SU-DHL-6 (cell line): ENCODE data around the gene LPAR1.

Experiments used
- H2AFZ ChIP-seq: fragments of 200-600 bp; sonication (generic); 2 replicates; pipeline ENCODE4 v1.6.1; 2014; ENCODE audit warnings: low read depth, mild to moderate bottlenecking, moderate library complexity, mixed read lengths, antibody characterized with exemption, low read length; ENCODE audit not compliant: severe bottlenecking
- H3F3A ChIP-seq: fragments of 200-600 bp; shearing (Covaris generic); 2 replicates; pipeline ENCODE4 v1.6.0; 2016; ENCODE audit warnings: antibody characterized with exemption, mild to moderate bottlenecking; ENCODE audit not compliant: insufficient read depth
- H3K27ac ChIP-seq: fragments of 200-600 bp; sonication (generic); 2 replicates; pipeline ENCODE4 v1.5.1; 2016; ENCODE audit warnings: low read depth, mild to moderate bottlenecking, low read length, moderate library complexity, mixed read lengths
- H3K27me3 ChIP-seq: fragments of 200-600 bp; sonication (generic), shearing (Covaris generic); 2 replicates; pipeline ENCODE4 v1.6.0; 2014; ENCODE audit warnings: mild to moderate bottlenecking, low read length
- H3K36me3 ChIP-seq: fragments of 200-600 bp; sonication (generic); 2 replicates; pipeline ENCODE4 v1.6.1; 2014; ENCODE audit warnings: mild to moderate bottlenecking, low read length, mixed read lengths
- H3K4me2 ChIP-seq: fragments of 300-600, 200-600 bp; shearing (Covaris generic), sonication (generic); 2 replicates; pipeline ENCODE4 v1.6.0; 2014; ENCODE audit warnings: low read length, low read depth, mild to moderate bottlenecking; ENCODE audit not compliant: poor library complexity, severe bottlenecking
- H3K4me3 ChIP-seq: fragments of 200-600 bp; sonication (generic); 2 replicates; pipeline ENCODE4 v1.5.1; 2014; ENCODE audit warnings: antibody characterized with exemption, low read length, mild to moderate bottlenecking, mixed read lengths; ENCODE audit not compliant: insufficient read depth, poor library complexity, severe bottlenecking
- H3K79me2 ChIP-seq: fragments of 200-600 bp; sonication (generic); 2 replicates; pipeline ENCODE4 v1.6.1; 2014; ENCODE audit warnings: mild to moderate bottlenecking, low read length, moderate library complexity; ENCODE audit not compliant: insufficient read depth
- H3K9ac ChIP-seq: fragments of 200-600 bp; sonication (generic); 2 replicates; pipeline ENCODE4 v1.7.0; 2014; ENCODE audit warnings: mild to moderate bottlenecking, low read length
- H3K9me2 ChIP-seq: fragments of 200-600 bp; sonication (generic); replicated peaks from 2 replicates; pipeline ENCODE4 v1.6.1; 2014; ENCODE audit warnings: low read length; ENCODE audit not compliant: insufficient read depth
- H3K9me3 ChIP-seq: fragments of 200-600 bp; sonication (generic); 2 replicates; pipeline ENCODE4 v1.6.1; 2014; ENCODE audit warnings: low read length, mixed read lengths; ENCODE audit not compliant: insufficient read depth
- H4K20me1 ChIP-seq: fragments of 200-600 bp; sonication (generic); 2 replicates; pipeline ENCODE4 v1.6.1; 2014; ENCODE audit warnings: low read depth, mild to moderate bottlenecking, antibody characterized with exemption, low read length, moderate library complexity, mixed read lengths
- EZH2phosphoT487 ChIP-seq: fragments of 200-600 bp; sonication (generic), shearing (Covaris generic); conservative IDR thresholded peaks from 2 replicates; pipeline ENCODE4 v1.6.1; 2018; ENCODE audit warnings: mild to moderate bottlenecking, antibody characterized with exemption, low read length, moderate library complexity, mixed read lengths
- TF ChIP-seq, protein P1 (sequence below): fragments of 200-600 bp; sonication (generic); IDR thresholded peaks from one replicate; pipeline ENCODE4 v1.5.1; 2017; ENCODE audit warnings: antibody characterized with exemption, mild to moderate bottlenecking, low read length, moderate library complexity; ENCODE audit not compliant: insufficient read depth, poor library complexity, severe bottlenecking

The LPAR1 gene

DNA sequence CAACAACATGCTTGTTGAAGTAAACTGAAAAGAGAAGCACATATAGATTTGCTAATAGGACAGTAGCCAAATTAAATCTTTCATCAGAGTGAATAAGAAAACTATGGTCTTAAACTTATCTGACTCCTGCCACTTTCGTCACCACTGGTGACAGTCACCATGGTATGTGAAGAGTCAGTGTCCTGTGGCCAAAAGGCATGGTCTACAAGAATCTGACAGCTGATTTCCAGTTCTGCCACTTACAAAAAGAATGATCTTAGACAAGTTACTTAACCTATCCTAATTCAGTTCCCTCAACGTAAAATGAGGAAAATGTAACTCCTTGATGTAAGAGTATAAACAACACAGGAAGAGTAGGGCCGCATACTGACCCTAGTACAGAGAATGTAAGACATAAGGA, 102.0 kb downstream of the LPAR1 start:
- no peaks in the 10 kb centered on the region for H3K9me2 ChIP-seq
- H3K4me3 ChIP-seq: no peak overlapping the region
- no peak overlapping the region for H3K27ac ChIP-seq
- no peaks in the 10 kb centered on the region for H3F3A ChIP-seq
- H3K27me3 ChIP-seq: no peaks in the 10 kb centered on the region
- H3K9ac ChIP-seq: no peak overlapping the region
- H3K36me3 ChIP-seq: no peaks in the 10 kb centered on the region
- no peak for TF ChIP-seq EZH2phosphoT487
- TF ChIP-seq, protein P1, sequence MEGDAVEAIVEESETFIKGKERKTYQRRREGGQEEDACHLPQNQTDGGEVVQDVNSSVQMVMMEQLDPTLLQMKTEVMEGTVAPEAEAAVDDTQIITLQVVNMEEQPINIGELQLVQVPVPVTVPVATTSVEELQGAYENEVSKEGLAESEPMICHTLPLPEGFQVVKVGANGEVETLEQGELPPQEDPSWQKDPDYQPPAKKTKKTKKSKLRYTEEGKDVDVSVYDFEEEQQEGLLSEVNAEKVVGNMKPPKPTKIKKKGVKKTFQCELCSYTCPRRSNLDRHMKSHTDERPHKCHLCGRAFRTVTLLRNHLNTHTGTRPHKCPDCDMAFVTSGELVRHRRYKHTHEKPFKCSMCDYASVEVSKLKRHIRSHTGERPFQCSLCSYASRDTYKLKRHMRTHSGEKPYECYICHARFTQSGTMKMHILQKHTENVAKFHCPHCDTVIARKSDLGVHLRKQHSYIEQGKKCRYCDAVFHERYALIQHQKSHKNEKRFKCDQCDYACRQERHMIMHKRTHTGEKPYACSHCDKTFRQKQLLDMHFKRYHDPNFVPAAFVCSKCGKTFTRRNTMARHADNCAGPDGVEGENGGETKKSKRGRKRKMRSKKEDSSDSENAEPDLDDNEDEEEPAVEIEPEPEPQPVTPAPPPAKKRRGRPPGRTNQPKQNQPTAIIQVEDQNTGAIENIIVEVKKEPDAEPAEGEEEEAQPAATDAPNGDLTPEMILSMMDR: no peak
- no peak overlapping the region for H2AFZ ChIP-seq
- H3K79me2 ChIP-seq: no peaks in the 10 kb centered on the region
- no peak overlapping the region for H3K4me2 ChIP-seq
- peaks cover 4% of the 10 kb centered on the region; the same call in 1 of the 2 replicates for H3K9me3 ChIP-seq
- H4K20me1 ChIP-seq: no peaks in the 10 kb centered on the region

DNA sequence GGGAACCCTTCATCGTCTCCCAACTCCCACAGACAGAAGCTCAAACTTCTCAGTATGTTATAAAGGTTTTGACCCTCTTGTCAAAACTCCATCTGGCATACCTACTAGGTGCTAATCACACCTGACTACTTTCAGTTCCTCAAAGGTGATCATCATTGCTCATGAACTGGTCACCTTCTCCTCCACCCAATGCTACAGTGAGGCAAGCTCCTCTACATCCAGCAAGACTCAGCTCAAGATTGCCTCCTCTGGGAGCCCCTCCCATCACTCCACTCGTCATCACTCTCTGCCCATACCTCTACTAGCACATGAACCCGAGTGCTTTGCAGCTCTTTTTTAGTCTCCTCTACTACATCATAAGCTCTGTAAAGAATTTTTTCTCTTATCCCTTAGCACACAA, 102.4 kb downstream of the LPAR1 start:
- Histone ChIP-seq H3K9me3 (peaks cover 4% of the 10 kb centered on the region; the same call in 1 of the 2 replicates), H3K9ac (no peak overlapping the region), H3K4me3 (no peak overlapping the region), H3K36me3 (no peaks in the 10 kb centered on the region), H3K9me2 (no peaks in the 10 kb centered on the region), H3K27ac (no peak overlapping the region), H3K4me2 (no peak overlapping the region), H3K27me3 (no peaks in the 10 kb centered on the region), H4K20me1 (no peaks in the 10 kb centered on the region), H3F3A (no peaks in the 10 kb centered on the region), H3K79me2 (no peaks in the 10 kb centered on the region), H2AFZ (no peak overlapping the region)
- no peak for TF ChIP-seq EZH2phosphoT487
- TF ChIP-seq, protein P1: no peak

GRCh38 chr9:110933350-110934001, 104.8 kb downstream of the LPAR1 start:
- no peak overlapping the region for H2AFZ ChIP-seq
- peaks cover 4% of the 10 kb centered on the region; the same call in 1 of the 2 replicates for H3K9me3 ChIP-seq
- no peaks in the 10 kb centered on the region for H3K36me3 ChIP-seq
- H3K4me2 ChIP-seq: no peak overlapping the region
- no peak for TF ChIP-seq EZH2phosphoT487
- TF ChIP-seq, protein P1: no peak
- no peaks in the 10 kb centered on the region for H4K20me1 ChIP-seq
- H3K79me2 ChIP-seq: no peaks in the 10 kb centered on the region
- no peaks in the 10 kb centered on the region for H3K27me3 ChIP-seq
- no peaks in the 10 kb centered on the region for H3F3A ChIP-seq
- H3K27ac ChIP-seq: no peak overlapping the region
- no peaks in the 10 kb centered on the region for H3K9me2 ChIP-seq
- no peak overlapping the region for H3K9ac ChIP-seq
- no peak overlapping the region for H3K4me3 ChIP-seq
